Measurements from ENCODE around the gene A1CF.
"Not testable (repeated sequence)": the region's sequence is repeated elsewhere in the genome, so short reads cannot be mapped to it uniquely, and the experiment has no call there.

Gene A1CF

GRCh38 chr10:50918529-50918928, 33.1 kb upstream of the A1CF start:
- no peak for TF ChIP-seq CTCF (IDR thresholded peaks at IDR 0.05; ENCODE audit: low read depth, low read length)
- no peak overlapping the region for H3K4me3 ChIP-seq (ENCODE audit: low read depth, low read length)

GRCh38 chr10:50917486-50917885, 32.1 kb upstream of the A1CF start:
- no peak for TF ChIP-seq CTCF (IDR thresholded peaks at IDR 0.05; ENCODE audit: low read depth, low read length)
- no peak overlapping the region for H3K4me3 ChIP-seq (ENCODE audit: low read depth, low read length)

- no peak for TF ChIP-seq CTCF (IDR thresholded peaks at IDR 0.05; ENCODE audit: low read depth, low read length)
- no peak overlapping the region for H3K4me3 ChIP-seq (ENCODE audit: low read depth, low read length)
Observed at GRCh38 chr10:50909334-50910014, 24.0 kb upstream of the A1CF start.

- no peak for TF ChIP-seq CTCF (IDR thresholded peaks at IDR 0.05; ENCODE audit: low read depth, low read length)
- no peak overlapping the region for H3K4me3 ChIP-seq (ENCODE audit: low read depth, low read length)
Observed at GRCh38 chr10:50908366-50908765, 22.9 kb upstream of the A1CF start.

GRCh38 chr10:50905797-50906196, 20.4 kb upstream of the A1CF start:
- not testable (repeated sequence) for H3K4me3 ChIP-seq (ENCODE audit: low read depth, low read length)

GRCh38 chr10:50896721-50897120, 11.3 kb upstream of the A1CF start:
- H3K4me3 ChIP-seq (ENCODE audit: low read depth, low read length), result no peak overlapping the region
- no peak for TF ChIP-seq CTCF (IDR thresholded peaks at IDR 0.05; ENCODE audit: low read depth, low read length)

GRCh38 chr10:50894312-50894711, 8.9 kb upstream of the A1CF start:
- H3K4me3 ChIP-seq (ENCODE audit: low read depth, low read length), result no peak overlapping the region
- no peak for TF ChIP-seq CTCF (IDR thresholded peaks at IDR 0.05; ENCODE audit: low read depth, low read length)

- H3K4me3 ChIP-seq (ENCODE audit: low read depth, low read length), result no peak overlapping the region
- no peak for TF ChIP-seq CTCF (IDR thresholded peaks at IDR 0.05; ENCODE audit: low read depth, low read length)
Observed at GRCh38 chr10:50892467-50892866, 7.0 kb upstream of the A1CF start.

All from WI38 (cell line).